Stimulated activated CD4-positive, alpha-beta T cell treated with anti-CD3 and anti-CD28 coated beads, Interleukin-2, amount 100 ng/mL, for 4 hours (primary cell): Measurements from ENCODE around the gene CUL5.
A peak's percentile ranks its signal among the peaks of the same experiment; 100 is the strongest.

Experiments used
- DNase-seq: peaks from one replicate; pipeline ENCODE4 v3.0.0-alpha.2; 2020; ENCODE audit warnings: low read depth

Gene CUL5

GRCh38 chr11:108008656-108009496, at the start of gene CUL5:
Gene CUL5, plus strand, starts transcription at chr11:108008898. Its CDS starts 451 bp downstream, at chr11:108009349.
- DNase-seq, result peak; percentile 85

GRCh38 chr11:107961480-107961879, 47.2 kb upstream of the CUL5 start:
- DNase-seq, result no peak

- DNase-seq, result no peak
These were observed 46.5 kb upstream of the CUL5 start for GRCh38 chr11:107962181-107962580.

GRCh38 chr11:107963091-107963490, 45.6 kb upstream of the CUL5 start:
- DNase-seq, result no peak

- no peak for DNase-seq
These were observed 39.5 kb upstream of the CUL5 start for GRCh38 chr11:107969219-107969618.

GRCh38 chr11:107970049-107970448, 38.6 kb upstream of the CUL5 start:
- DNase-seq, result no peak

- no peak for DNase-seq
These were observed 35.1 kb upstream of the CUL5 start for GRCh38 chr11:107973641-107974040.

- DNase-seq, result no peak
These were observed 20.1 kb upstream of the CUL5 start for GRCh38 chr11:107988397-107989158.

GRCh38 chr11:107991868-107992414, 16.8 kb upstream of the CUL5 start:
- no peak for DNase-seq

GRCh38 chr11:107996006-107996776, 12.5 kb upstream of the CUL5 start:
- no peak for DNase-seq

GRCh38 chr11:107998761-107999160, 9.9 kb upstream of the CUL5 start:
- DNase-seq, result no peak

GRCh38 chr11:107999759-108000455, 8.8 kb upstream of the CUL5 start:
- no peak for DNase-seq

- DNase-seq, result no peak
These were observed 6.2 kb upstream of the CUL5 start for GRCh38 chr11:108002476-108002875.

- no peak for DNase-seq
These were observed 5.1 kb upstream of the CUL5 start for GRCh38 chr11:108003623-108004022.

GRCh38 chr11:108007819-108008218, 879 bp upstream of the CUL5 start:
- DNase-seq, result no peak

GRCh38 chr11:108009497-108010370, 1.0 kb downstream of the CUL5 start:
- no peak for DNase-seq

- no peak for DNase-seq
These were observed 3.5 kb downstream of the CUL5 start for GRCh38 chr11:108012139-108012725.

GRCh38 chr11:108016647-108017046, 7.9 kb downstream of the CUL5 start:
- DNase-seq, result no peak

GRCh38 chr11:108018708-108019107, 10.0 kb downstream of the CUL5 start:
- DNase-seq, result no peak

- no peak for DNase-seq
These were observed 11.3 kb downstream of the CUL5 start for GRCh38 chr11:108019870-108020540.
